GM10266 (cell line): ENCODE results near the gene MPEG1.

Source experiments
- DNase-seq: peaks from one replicate; pipeline ENCODE4 v3.0.0; 2012; ENCODE audit errors: extremely low spot score
- TF ChIP-seq, protein P1 (sequence below): IDR thresholded peaks from 2 replicates; pipeline ENCODE4 v1.5.1; 2012; ENCODE audit warnings: mild to moderate bottlenecking, low read depth; ENCODE audit not compliant: control insufficient read depth, insufficient read depth; ENCODE audit errors: missing control alignments

The MPEG1 gene

DNA sequence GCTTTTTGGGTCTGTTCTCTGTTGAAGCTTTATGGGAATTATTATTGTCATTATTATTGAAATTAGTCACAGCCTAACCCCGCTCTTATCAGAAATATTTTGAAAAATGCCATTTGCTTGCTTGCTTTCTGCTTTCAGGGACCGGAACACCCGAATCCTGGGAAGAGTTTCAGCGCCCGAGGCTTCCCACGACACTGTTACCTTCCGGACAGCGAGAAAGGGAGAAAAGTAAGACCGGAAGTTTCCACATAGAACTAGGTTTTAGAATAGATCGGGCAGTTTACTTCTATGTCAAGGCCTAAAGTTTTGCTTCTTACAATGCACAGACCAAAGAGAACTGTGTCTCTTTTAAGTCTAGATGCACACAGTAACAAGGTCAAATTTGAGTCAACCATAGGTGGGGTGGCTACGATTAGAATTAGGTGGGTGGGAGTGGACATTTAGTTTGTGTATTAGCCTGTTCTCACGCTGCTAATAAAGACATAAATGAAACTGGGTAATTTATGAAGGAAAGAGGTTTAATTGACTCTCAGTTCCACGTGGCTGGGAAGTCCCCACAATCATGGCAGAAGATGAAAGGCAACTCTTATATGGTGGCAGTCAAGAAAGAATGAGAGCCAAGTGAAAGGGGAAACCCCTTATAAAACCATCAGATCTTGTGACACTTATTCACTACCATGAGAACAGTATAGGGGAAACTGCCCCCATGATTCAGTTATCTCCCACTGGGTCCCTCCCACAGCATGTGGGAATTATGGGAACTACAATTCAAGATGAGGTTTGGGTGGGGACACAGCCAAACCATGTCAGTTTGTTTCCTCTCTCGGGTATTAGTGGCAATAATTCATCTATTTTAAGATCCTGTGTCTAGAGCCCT lies 12.9 kb downstream of the MPEG1 start:
- TF ChIP-seq, protein P1, sequence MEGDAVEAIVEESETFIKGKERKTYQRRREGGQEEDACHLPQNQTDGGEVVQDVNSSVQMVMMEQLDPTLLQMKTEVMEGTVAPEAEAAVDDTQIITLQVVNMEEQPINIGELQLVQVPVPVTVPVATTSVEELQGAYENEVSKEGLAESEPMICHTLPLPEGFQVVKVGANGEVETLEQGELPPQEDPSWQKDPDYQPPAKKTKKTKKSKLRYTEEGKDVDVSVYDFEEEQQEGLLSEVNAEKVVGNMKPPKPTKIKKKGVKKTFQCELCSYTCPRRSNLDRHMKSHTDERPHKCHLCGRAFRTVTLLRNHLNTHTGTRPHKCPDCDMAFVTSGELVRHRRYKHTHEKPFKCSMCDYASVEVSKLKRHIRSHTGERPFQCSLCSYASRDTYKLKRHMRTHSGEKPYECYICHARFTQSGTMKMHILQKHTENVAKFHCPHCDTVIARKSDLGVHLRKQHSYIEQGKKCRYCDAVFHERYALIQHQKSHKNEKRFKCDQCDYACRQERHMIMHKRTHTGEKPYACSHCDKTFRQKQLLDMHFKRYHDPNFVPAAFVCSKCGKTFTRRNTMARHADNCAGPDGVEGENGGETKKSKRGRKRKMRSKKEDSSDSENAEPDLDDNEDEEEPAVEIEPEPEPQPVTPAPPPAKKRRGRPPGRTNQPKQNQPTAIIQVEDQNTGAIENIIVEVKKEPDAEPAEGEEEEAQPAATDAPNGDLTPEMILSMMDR, result no peak
- DNase-seq, result peak; percentile 50

DNA sequence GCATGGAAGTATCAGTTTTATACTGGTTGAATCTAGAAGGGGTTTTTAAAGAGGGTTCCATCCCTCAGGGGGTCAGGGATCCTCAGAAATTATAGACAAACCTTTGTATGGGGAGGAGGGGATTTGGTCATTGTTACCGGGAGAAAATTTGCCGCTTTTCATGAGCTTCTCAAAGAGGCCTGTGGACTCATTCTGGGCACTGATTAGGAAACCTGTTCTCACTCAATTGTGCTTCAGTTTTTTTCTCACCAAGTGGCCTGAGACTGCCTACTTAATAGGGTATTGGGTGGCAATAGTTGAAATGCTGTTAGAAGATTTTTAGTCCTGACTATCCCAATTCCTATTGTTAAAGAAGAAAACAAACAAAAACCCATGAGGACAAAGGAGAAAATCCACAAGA lies 14.0 kb downstream of the MPEG1 start:
- no peak for DNase-seq
- TF ChIP-seq, protein P1, result no peak

DNA sequence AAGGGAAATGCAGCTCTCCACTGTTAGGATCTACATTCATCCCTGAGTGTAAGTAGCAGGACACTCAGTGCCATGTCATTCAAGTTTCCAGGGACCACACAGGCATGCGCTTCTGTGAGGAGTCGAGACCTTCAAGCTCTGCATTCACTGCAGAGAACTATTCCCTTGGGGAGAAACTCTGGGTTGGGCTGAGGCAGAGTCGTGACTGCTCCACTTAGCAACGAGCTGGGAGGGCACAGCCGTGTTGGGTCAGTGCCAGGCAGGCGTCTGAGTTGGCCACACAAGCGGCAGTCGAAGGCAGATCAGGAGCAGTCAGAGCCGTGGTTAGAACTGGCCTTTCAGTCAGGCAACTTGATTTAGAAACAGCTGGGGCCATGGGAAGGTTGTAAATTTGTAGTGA lies 14.7 kb downstream of the MPEG1 start:
- no peak for DNase-seq
- TF ChIP-seq, protein P1, result no peak

DNA sequence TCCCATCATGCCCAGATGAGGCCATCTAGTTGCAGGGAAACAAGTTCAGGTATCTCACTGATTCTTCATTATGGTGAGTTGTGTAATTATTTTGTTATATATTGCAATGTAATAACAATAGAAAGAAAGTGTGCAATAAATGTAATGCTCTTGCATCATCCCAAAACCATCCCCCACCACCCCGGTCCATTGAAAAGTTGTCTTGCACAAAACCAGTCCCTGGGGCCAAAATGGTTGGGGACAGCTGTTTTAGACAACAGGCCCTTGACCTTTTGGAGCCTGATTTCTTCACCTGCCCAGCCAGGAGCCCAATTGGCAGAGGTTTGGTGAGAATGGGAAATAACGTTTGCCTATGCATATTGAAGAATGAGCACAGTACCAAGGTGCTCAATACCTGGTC lies 15.9 kb downstream of the MPEG1 start:
- TF ChIP-seq, protein P1, result no peak
- DNase-seq, result no peak

DNA sequence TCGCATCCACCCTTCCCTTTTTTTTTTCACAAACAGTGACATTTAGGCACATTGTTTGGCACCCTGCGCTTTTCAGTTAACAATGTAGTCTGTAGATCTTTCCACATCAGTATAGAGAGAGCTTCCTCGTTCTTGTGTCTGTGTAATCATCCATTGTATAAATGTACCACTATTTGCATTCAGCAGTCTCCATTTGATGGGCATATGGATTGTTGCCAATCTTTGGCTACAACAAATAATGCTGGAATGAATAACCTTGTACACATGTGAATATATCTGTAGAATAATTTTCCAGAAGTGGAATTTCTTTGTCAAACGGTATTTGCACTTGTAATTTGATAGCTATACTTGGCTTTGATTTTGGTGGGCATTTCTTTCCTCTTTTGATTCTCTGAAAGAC lies 17.1 kb downstream of the MPEG1 start:
- TF ChIP-seq, protein P1, result no peak
- no peak for DNase-seq

DNA sequence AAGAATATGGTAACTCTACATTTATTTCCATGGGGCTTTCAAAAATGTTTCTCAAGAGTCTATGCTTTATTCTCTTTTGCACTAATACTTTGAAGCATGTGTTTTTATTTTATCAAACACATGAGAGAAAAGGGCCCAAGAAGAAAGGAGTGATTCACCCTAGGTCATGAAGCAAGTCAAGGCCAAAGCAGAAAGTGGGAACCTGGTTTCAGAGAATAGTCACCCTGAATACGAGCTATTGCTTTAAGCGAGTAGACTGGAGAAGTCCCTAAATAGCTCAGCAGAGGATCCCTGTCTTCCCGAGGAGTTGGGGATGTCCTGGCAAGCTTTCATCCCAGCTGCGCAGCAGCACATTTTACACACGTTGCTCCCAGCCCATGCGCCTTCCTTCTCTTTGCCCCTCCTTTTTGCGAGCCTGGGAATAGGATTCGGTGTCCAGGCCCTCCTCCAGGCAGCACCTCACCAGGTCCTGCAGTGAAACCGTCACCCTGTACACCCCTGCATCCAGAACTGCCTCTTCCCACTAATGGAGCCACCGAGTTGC lies 19.1 kb downstream of the MPEG1 start:
- TF ChIP-seq, protein P1, result no peak
- DNase-seq, result no peak

DNA sequence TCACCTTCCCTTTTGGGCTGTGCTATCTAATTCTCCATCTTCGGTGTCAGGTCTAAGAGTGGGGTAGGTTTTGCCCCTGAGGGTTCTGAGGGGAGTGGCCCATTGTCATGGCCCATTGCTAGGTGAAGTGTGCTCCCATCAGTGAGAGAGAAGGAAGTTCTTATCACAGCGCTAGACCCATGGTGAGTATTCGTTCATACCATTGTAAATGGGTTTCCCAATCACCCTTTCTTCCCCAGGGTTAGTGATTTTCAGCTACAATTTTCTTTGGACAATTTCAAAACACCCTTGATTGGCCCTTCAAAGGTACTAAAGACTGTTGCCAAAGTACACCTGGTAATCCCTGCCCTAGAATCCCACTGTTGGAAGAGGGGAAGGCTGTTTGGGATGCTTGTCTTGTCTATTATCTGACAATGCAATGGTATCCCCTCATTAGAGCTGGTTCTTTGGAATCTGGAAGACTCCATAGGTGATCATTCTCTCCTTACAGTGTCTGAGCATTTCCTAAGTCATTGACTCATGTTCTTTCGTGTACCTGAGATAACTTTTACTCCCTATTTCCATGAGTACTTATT lies 20.2 kb downstream of the MPEG1 start:
- TF ChIP-seq, protein P1, result no peak
- DNase-seq, result no peak
